GM12878 (cell line): ENCODE data around the gene ZNF581. TPM values are rescaled to one million over a fixed set of nuclear protein-coding genes. Genes with fewer than 3 reads are reported as not detected.
A peak's percentile ranks its signal among the peaks of the same experiment; 100 is the strongest.

ENCODE experiments used
- BMI1 ChIP-seq: fragments of 450-650 bp; IDR thresholded peaks from 2 replicates; pipeline ENCODE4 v1.6.1; 2016; ENCODE audit warnings: mild to moderate bottlenecking, moderate library complexity, borderline replicate concordance
- CBX5 ChIP-seq: sonication (generic); IDR thresholded peaks from 2 replicates; pipeline ENCODE4 v1.6.1; 2016; ENCODE audit warnings: low read depth, moderate library complexity, mild to moderate bottlenecking, inconsistent platforms
- CTCF ChIP-seq, 3 experiments: IDR thresholded peaks in 2 of 3; conservative IDR thresholded peaks in 1 of 3; 2 replicates each; pipeline ENCODE4 v1.5.1; 2011; ENCODE audit warnings: low read depth in 3 of 3, low read length in 3 of 3, mild to moderate bottlenecking in 3 of 3, control low read depth in 2 of 3, moderate library complexity in 2 of 3, inconsistent platforms in 1 of 3, mixed read lengths in 1 of 3; ENCODE audit not compliant: control insufficient read depth in 2 of 3, insufficient read depth in 1 of 3; ENCODE audit errors: extremely low read depth in 1 of 3
- EGR1 ChIP-seq, 2 experiments: IDR thresholded peaks; 1 replicate in 1 of 2; 2 replicates in 1 of 2; pipeline ENCODE4 v1.6.1; 2011 to 2012; ENCODE audit warnings: low read depth in 2 of 2, low read length in 2 of 2, borderline replicate concordance in 1 of 2, mild to moderate bottlenecking in 1 of 2, moderate library complexity in 1 of 2
- ELK1 ChIP-seq: IDR thresholded peaks from 2 replicates; pipeline ENCODE4 v1.6.1; 2012; ENCODE audit warnings: low read depth, low read length, improper control_type of control experiment
- HDAC6 ChIP-seq: fragments of 200-600 bp; sonication (generic); IDR thresholded peaks from one replicate; pipeline ENCODE4 v1.8.0; 2017; ENCODE audit warnings: antibody characterized with exemption; ENCODE audit not compliant: unreplicated experiment
- IRF4 ChIP-seq: IDR thresholded peaks from 2 replicates; pipeline ENCODE4 v1.6.1; 2011; ENCODE audit warnings: low read depth, low read length
- LARP7 ChIP-seq: fragments of 450-650 bp; IDR thresholded peaks from 2 replicates; pipeline ENCODE4 v1.6.1; 2017; ENCODE audit warnings: mild to moderate bottlenecking
- MEF2A ChIP-seq: IDR thresholded peaks from 2 replicates; pipeline ENCODE4 v1.6.1; 2011; ENCODE audit warnings: low read depth, mild to moderate bottlenecking, low read length, moderate library complexity; ENCODE audit not compliant: insufficient read depth
- MYC ChIP-seq: IDR thresholded peaks from 2 replicates; pipeline ENCODE4 v1.6.1; 2011; ENCODE audit warnings: mild to moderate bottlenecking, low read length, moderate library complexity, inconsistent platforms; ENCODE audit not compliant: insufficient read depth, insufficient replicate concordance, insufficient read length, severe bottlenecking
- NFXL1 ChIP-seq: fragments of 450-650 bp; IDR thresholded peaks from 2 replicates; pipeline ENCODE4 v1.6.1; 2017; ENCODE audit warnings: antibody characterized with exemption, mild to moderate bottlenecking, borderline replicate concordance
- NR2C1 ChIP-seq: fragments of 450-650 bp; IDR thresholded peaks from 2 replicates; pipeline ENCODE4 v1.6.1; 2017; ENCODE audit warnings: antibody characterized with exemption, mild to moderate bottlenecking, moderate library complexity
- NR2F1 ChIP-seq: fragments of 450-650 bp; conservative IDR thresholded peaks from 2 replicates; pipeline ENCODE4 v1.6.1; 2017; ENCODE audit warnings: mild to moderate bottlenecking
- PBX3 ChIP-seq: IDR thresholded peaks from 2 replicates; pipeline ENCODE4 v1.6.1; 2011; ENCODE audit warnings: mild to moderate bottlenecking, low read depth, low read length, moderate library complexity; ENCODE audit not compliant: insufficient replicate concordance
- POLR2AphosphoS5 ChIP-seq: IDR thresholded peaks from 2 replicates; pipeline ENCODE4 v1.6.1; 2011; ENCODE audit warnings: mild to moderate bottlenecking, low read length, inconsistent platforms
- REST ChIP-seq: IDR thresholded peaks from 2 replicates; pipeline ENCODE4 v1.6.1; 2012; ENCODE audit warnings: mild to moderate bottlenecking, low read depth, low read length
- RFX5 ChIP-seq: IDR thresholded peaks from 2 replicates; pipeline ENCODE4 v1.6.1; 2011; ENCODE audit warnings: low read depth, low read length, improper control_type of control experiment
- SMARCA5 ChIP-seq: fragments of 450-650 bp; IDR thresholded peaks from 2 replicates; pipeline ENCODE4 v1.6.1; 2017; ENCODE audit warnings: mild to moderate bottlenecking
- STAT1 ChIP-seq: fragments of 450-650 bp; conservative IDR thresholded peaks from 2 replicates; pipeline ENCODE4 v1.6.1; 2014; ENCODE audit warnings: antibody characterized with exemption, mild to moderate bottlenecking
- SUPT20H ChIP-seq: IDR thresholded peaks from 2 replicates; pipeline ENCODE4 v1.6.1; 2011; ENCODE audit warnings: low read depth, mild to moderate bottlenecking, low read length, moderate library complexity, borderline replicate concordance; ENCODE audit not compliant: control insufficient read depth
- TAF1 ChIP-seq: IDR thresholded peaks from 2 replicates; pipeline ENCODE4 v1.6.1; 2011; ENCODE audit warnings: mild to moderate bottlenecking, low read depth, low read length, borderline replicate concordance
- TCF12 ChIP-seq: IDR thresholded peaks from 2 replicates; pipeline ENCODE4 v1.6.1; 2011; ENCODE audit warnings: low read depth, mild to moderate bottlenecking, low read length
- YY1 ChIP-seq: IDR thresholded peaks from 2 replicates; pipeline ENCODE4 v1.6.1; 2011; ENCODE audit warnings: low read depth, mild to moderate bottlenecking, low read length
- ZNF274 ChIP-seq: IDR thresholded peaks from one replicate; pipeline ENCODE4 v1.8.0; 2011; ENCODE audit not compliant: insufficient read length, insufficient read depth
- polyA plus RNA-seq, 11 experiments: library from polyadenylated mRNA; depleted of rRNA in 4 of 11; unstranded in 6 of 11; stranded (reverse) in 5 of 11; fragments of >200 nt; fragmentation: Nextera tagmentation in 4 of 11; fragmentation: Illumina TruSeq in 1 of 11; extraction: Ambion mirVana in 4 of 11; extraction: Trizol in 1 of 11; gene quantifications; 1 replicate in 1 of 11; 2 replicates in 10 of 11; pipeline versions ENCODE4 v1.2.1 to v1.2.3, GENCODE V29; 2011 to 2016; ENCODE audit warnings: inconsistent platforms in 2 of 11, missing spikeins in 2 of 11, low read depth in 1 of 11
- total RNA-seq, 4 experiments: library from RNA; depleted of rRNA in 3 of 4; stranded (reverse); fragments of >200 nt in 3 of 4; fragmentation: Illumina TruSeq in 1 of 4; extraction: Trizol in 1 of 4; gene quantifications; 2 replicates each; pipeline versions ENCODE4 v1.2.1 to v1.2.3, GENCODE V29; 2013 to 2021

The ZNF581 gene
- total and polyA plus RNA-seq, 10 of the 15 experiments (the other 5 are each of a cell fraction or from before 2014, with no cell fraction given), result 4.7 to 45.4 (median 22.2) TPM

- no peak for TF ChIP-seq PBX3
- peak in 1 of 2 experiments; percentile 54; a peak in 1 of 3 replicates for TF ChIP-seq EGR1 (IDR thresholded peaks at IDR 0.05; ENCODE audit: borderline replicate concordance in 1 of 2, low read depth in 2 of 2, low read length in 2 of 2)
- peak; percentile 52 to 69 (median 67) for TF ChIP-seq CTCF (IDR thresholded peaks at IDR 0.05 in 2 of 3, conservative IDR thresholded peaks at IDR 0.05 in 1 of 3; ENCODE audit: control insufficient read depth in 2 of 3, extremely low read depth in 1 of 3, insufficient read depth in 1 of 3, low read depth in 3 of 3, low read length in 3 of 3)
- TF ChIP-seq TCF12, result no peak
- peak; percentile 49; the same call in 1 of the 2 replicates for TF ChIP-seq POLR2AphosphoS5
- 0 out of 2 replicates have a peak, but pooled peaks have one; percentile 17 for TF ChIP-seq IRF4
- peak; percentile 94 for TF ChIP-seq YY1
- no peak for TF ChIP-seq MEF2A
- TF ChIP-seq REST, result no peak
- no peak for TF ChIP-seq ZNF274
- TF ChIP-seq NFXL1, result no peak
- no peak for TF ChIP-seq STAT1
- no peak for TF ChIP-seq RFX5
- no peak for TF ChIP-seq SUPT20H
- TF ChIP-seq NR2C1, result 0 out of 2 replicates have a peak, but pooled peaks have one; percentile 16
- no peak for TF ChIP-seq LARP7
- no peak for TF ChIP-seq BMI1
- no peak for TF ChIP-seq CBX5
- TF ChIP-seq TAF1, result 0 out of 2 replicates have a peak, but pooled peaks have one; percentile 52
- no peak for TF ChIP-seq HDAC6
- TF ChIP-seq MYC, result no peak
- TF ChIP-seq NR2F1, result no peak
- TF ChIP-seq ELK1, result no peak
- peak; percentile 85 for TF ChIP-seq SMARCA5
These were observed 4.5 kb upstream of the ZNF581 start (continued) for GRCh38 chr19:55638864-55639359.
